HepG2 (cell line): Measurements from ENCODE around the gene ENTHD1. TPM values are rescaled to one million over a fixed set of nuclear protein-coding genes. Genes with fewer than 3 reads are reported as not detected.

Source experiments
- ATAC-seq: fragments of 200-7000 bp; cut with Tn5 transposase; 3 replicates; pipeline ENCODE4 v1.9.1; 2020; ENCODE audit warnings: mild to moderate bottlenecking, moderate library complexity
- BruUV-seq: library from RNA; stranded (reverse); fragments of 400-500 nt; replicated peaks from 2 replicates; lab custom pipeline; 2021; lab: Mats Ljungman, UMichigan
- CTCF ChIA-PET: fragments of 300-600 bp; formaldehyde crosslinking; extraction: SDS; loops from one replicate; lab custom pipeline; 2021; ENCODE audit warnings: low total read pairs, inconsistent platforms, low intra/inter-chr PET ratio; lab: Yijun Ruan, JAX
- POLR2A ChIA-PET: fragments of 350-600 bp; sonication (Branson Sonifier 250); formaldehyde crosslinking; loops from one replicate; lab custom pipeline; 2020; ENCODE audit warnings: antibody characterized with exemption, inconsistent platforms; lab: Yijun Ruan, JAX
- DNase-seq: peaks from one replicate; pipeline ENCODE4 v3.0.0-alpha.2; 2015; ENCODE audit warnings: low spot score
- FAIRE-seq: peaks from 3 replicates; lab custom pipeline; 2011; peaks lifted over from hg19 to GRCh38; lab: Jason Lieb, UNC
- H2AFZ ChIP-seq: one replicate; pipeline ENCODE4 v1.6.1; 2011; ENCODE audit warnings: low read length, inconsistent platforms
- H3K27ac ChIP-seq: fragments of 300-600 bp; 3 replicates; pipeline ENCODE4 v1.8.0; 2011; ENCODE audit warnings: mixed run types, mild to moderate bottlenecking, mixed read lengths, low read length, inconsistent platforms; ENCODE audit not compliant: insufficient read depth; ENCODE audit errors: extremely low read length
- H3K27me3 ChIP-seq, 2 experiments: fragments of 200-600 bp in 1 of 2; 2 replicates in 1 of 2; 3 replicates in 1 of 2; pipeline versions ENCODE4 v1.6.0 to v1.8.0; 2011; ENCODE audit warnings: low read length in 2 of 2, mild to moderate bottlenecking in 2 of 2, moderate library complexity in 2 of 2, inconsistent platforms in 1 of 2; ENCODE audit not compliant: insufficient read depth in 2 of 2, control insufficient read depth in 1 of 2
- H3K36me3 ChIP-seq, 2 experiments: fragments of 200-600 bp in 1 of 2; replicated peaks in 1 of 2; 2 replicates in 1 of 2; 3 replicates in 1 of 2; pipeline versions ENCODE4 v1.5.1 to v1.8.0; 2011; ENCODE audit warnings: low read length in 2 of 2, inconsistent platforms in 1 of 2; ENCODE audit not compliant: insufficient read depth in 2 of 2, control insufficient read depth in 1 of 2
- H3K4me1 ChIP-seq: 2 replicates; pipeline ENCODE4 v1.5.1; 2012; ENCODE audit warnings: low read length, inconsistent platforms; ENCODE audit not compliant: insufficient read depth
- H3K4me2 ChIP-seq: 2 replicates; pipeline ENCODE4 v1.6.0; 2011; ENCODE audit warnings: low read depth, low read length, inconsistent platforms
- H3K4me3 ChIP-seq, 3 experiments: fragments of 200-600 bp in 1 of 3; sonication (generic), shearing (Covaris generic) in 1 of 3; replicated peaks in 1 of 3; 2 replicates each; pipeline ENCODE4 v1.5.1; 2011 to 2016; ENCODE audit warnings: low read length in 3 of 3, inconsistent platforms in 2 of 3, low read depth in 2 of 3, mild to moderate bottlenecking in 2 of 3, control low read depth in 1 of 3, mixed read lengths in 1 of 3; ENCODE audit not compliant: insufficient read depth in 1 of 3
- H3K79me2 ChIP-seq: one replicate; pipeline ENCODE4 v1.6.1; 2011; ENCODE audit warnings: low read length, inconsistent platforms; ENCODE audit not compliant: insufficient read depth
- H3K9ac ChIP-seq: 2 replicates; pipeline ENCODE4 v1.6.0; 2011; ENCODE audit warnings: mild to moderate bottlenecking, low read depth, low read length, inconsistent platforms; ENCODE audit not compliant: insufficient read depth
- H3K9me3 ChIP-seq: 2 replicates; pipeline ENCODE4 v1.5.1; 2012; ENCODE audit warnings: mild to moderate bottlenecking, low read length
- H4K20me1 ChIP-seq: 2 replicates; pipeline ENCODE4 v1.6.0; 2011; ENCODE audit warnings: inconsistent platforms, mild to moderate bottlenecking, low read length, moderate library complexity; ENCODE audit not compliant: insufficient read depth
- HCFC1 ChIP-seq: fragments of 150-350 bp; IDR thresholded peaks from 2 replicates; pipeline ENCODE4 v1.6.1; 2014; ENCODE audit warnings: low read depth, low read length
- HNRNPLL ChIP-seq: fragments of 200-400 bp; formaldehyde crosslinking; IDR thresholded peaks from 2 replicates; pipeline ENCODE4 v1.6.1; 2017; ENCODE audit warnings: mild to moderate bottlenecking, low read depth, low read length; ENCODE audit not compliant: poor library complexity, severe bottlenecking
- KDM2A ChIP-seq: sonication (generic); formaldehyde crosslinking; IDR thresholded peaks from 2 replicates; pipeline ENCODE4 v1.4.0; 2020; ENCODE audit warnings: low read depth, missing genetic modification reagents, borderline replicate concordance
- MIER2 ChIP-seq: IDR thresholded peaks from 2 replicates; pipeline ENCODE4 v1.6.1; 2016; ENCODE audit warnings: missing biosample characterization, missing genetic modification reagents
- MLLT10 ChIP-seq: sonication (generic); formaldehyde crosslinking; IDR thresholded peaks from 2 replicates; pipeline ENCODE4 v1.4.0; 2020; ENCODE audit warnings: missing genetic modification reagents
- POLR2A ChIP-seq, 2 experiments: IDR thresholded peaks; 2 replicates each; pipeline ENCODE4 v1.6.1; 2011; ENCODE audit warnings: low read depth in 2 of 2, low read length in 2 of 2, mild to moderate bottlenecking in 1 of 2, moderate library complexity in 1 of 2; ENCODE audit not compliant: insufficient read depth in 1 of 2
- RFX1 ChIP-seq: fragments of 450-650 bp; IDR thresholded peaks from 2 replicates; pipeline ENCODE4 v1.6.1; 2017
- TP53 ChIP-seq: sonication (generic); formaldehyde crosslinking; conservative IDR thresholded peaks from 2 replicates; pipeline ENCODE4 v1.4.0; 2020; ENCODE audit warnings: missing genetic modification reagents
- USF2 ChIP-seq, 2 experiments: sonication (generic) in 1 of 2; formaldehyde crosslinking in 1 of 2; IDR thresholded peaks; 2 replicates each; pipeline versions ENCODE4 v1.5.1 to v1.6.1; 2011 to 2020; ENCODE audit warnings: borderline replicate concordance in 1 of 2, low read depth in 1 of 2, low read length in 1 of 2, mild to moderate bottlenecking in 1 of 2, missing genetic modification reagents in 1 of 2, moderate library complexity in 1 of 2
- ZNF3 ChIP-seq: IDR thresholded peaks from 2 replicates; pipeline ENCODE4 v1.7.0; 2017; ENCODE audit warnings: inconsistent platforms
- ZNF30 ChIP-seq: sonication (generic); formaldehyde crosslinking; IDR thresholded peaks from 2 replicates; pipeline ENCODE4 v1.5.0; 2020; ENCODE audit warnings: mild to moderate bottlenecking, missing genetic modification reagents
- ZNF800 ChIP-seq: sonication (generic); formaldehyde crosslinking; IDR thresholded peaks from 2 replicates; pipeline ENCODE4 v1.4.0; 2020; ENCODE audit warnings: missing genetic modification reagents
- ZNF891 ChIP-seq: sonication (generic); formaldehyde crosslinking; IDR thresholded peaks from 2 replicates; pipeline ENCODE4 v1.5.0; 2020; ENCODE audit warnings: mild to moderate bottlenecking, missing genetic modification reagents
- ZSCAN21 ChIP-seq: sonication (generic); formaldehyde crosslinking; IDR thresholded peaks from 2 replicates; pipeline ENCODE4 v1.8.0; 2022; ENCODE audit warnings: mild to moderate bottlenecking, missing genetic modification reagents, moderate library complexity, borderline replicate concordance
- WGBS: methylation state at CpG from one replicate; pipeline ENCODE4 v1.1.6; 2017; ENCODE audit warnings: low lambda C conversion rate; 5-methylcytosine and 5-hydroxymethylcytosine counted together
- in situ Hi-C: cut with HindIII; loops from 2 replicates; pipeline ENCODE4 v1.10.0; 2017; ENCODE audit warnings: low pct_unique_long_range_greater_than_20kb; ENCODE audit not compliant: extremely low pct_ligation_motif_present
- intact Hi-C: fragments of 100-400 bp; cut with micrococcal nuclease; formaldehyde crosslinking; loops from one replicate; pipeline ENCODE4 v1.10.0; 2022; ENCODE audit not compliant: unreplicated experiment
- polyA plus RNA-seq, 8 experiments: library from polyadenylated mRNA; depleted of rRNA in 3 of 8; stranded (reverse) in 7 of 8; unstranded in 1 of 8; fragments of >200 nt; fragmentation: Illumina TruSeq in 4 of 8; extraction: Trizol in 4 of 8; gene quantifications; 2 replicates each; pipeline versions ENCODE4 v1.2.1 to v1.2.3, GENCODE V29; 2011 to 2016; ENCODE audit warnings: low read depth in 4 of 8, missing spikeins in 1 of 8, mixed read lengths in 1 of 8; ENCODE audit not compliant: insufficient read depth in 1 of 8
- total RNA-seq, 5 experiments: library from RNA; depleted of rRNA; stranded (reverse); fragments of >200 nt; fragmentation: Illumina TruSeq; extraction: Trizol; gene quantifications; 2 replicates each; pipeline ENCODE4 v1.2.3, GENCODE V29; 2016; ENCODE audit warnings: low read depth in 1 of 5

Gene ENTHD1
- total and polyA plus RNA-seq, 2 of the 13 experiments (the other 11 are each of a cell fraction or from before 2014, with no cell fraction given), result not detected

GRCh38 chr22:39718206-39718605 lies 175.4 kb downstream of the ENTHD1 start:
- Histone ChIP-seq H3K27ac (no peak overlapping the region), H3K79me2 (no peaks in the 10 kb centered on the region), H3K9ac (no peak overlapping the region), H3K9me3 (no peaks in the 10 kb centered on the region), H3K4me1 (peaks cover 8% of the 10 kb centered on the region; the same call in 1 of the 2 replicates), H3K4me2 (no peak overlapping the region), H3K27me3 (peaks cover under 1 to 39% of the 10 kb centered on the region in 2 experiments; a peak in 4 of 5 replicates), H3K36me3 (no peaks in the 10 kb centered on the region), H3K4me3 (no peak overlapping the region), H2AFZ (no peak overlapping the region), H4K20me1 (no peaks in the 10 kb centered on the region)
- DNase-seq (no peak), ATAC-seq (no peak), FAIRE-seq (no peak)
- POLR2A ChIA-PET, result no interaction called here
- CTCF ChIA-PET, result no interaction called here
- WGBS, result 56% methylated on average over 6 of the region's 7 CpGs
- no TSS peak for BruUV-seq
- TF ChIP-seq TP53 (no peak), ZNF30 (CRISPR knock-in tag) (no peak), POLR2A (IDR thresholded peaks at IDR 0.05; ENCODE audit: insufficient read depth in 1 of 2, low read depth in 2 of 2, low read length in 2 of 2) (no peak), HCFC1 (no peak), ZSCAN21 (CRISPR knock-in tag) (no peak), RFX1 (no peak)
- intact Hi-C loops (no loop called here), in situ Hi-C loops (loop anchor here (10.0 kb wide), 1 partner anchor 57 kb away; no protein-coding TSS in a partner anchor)

DNA sequence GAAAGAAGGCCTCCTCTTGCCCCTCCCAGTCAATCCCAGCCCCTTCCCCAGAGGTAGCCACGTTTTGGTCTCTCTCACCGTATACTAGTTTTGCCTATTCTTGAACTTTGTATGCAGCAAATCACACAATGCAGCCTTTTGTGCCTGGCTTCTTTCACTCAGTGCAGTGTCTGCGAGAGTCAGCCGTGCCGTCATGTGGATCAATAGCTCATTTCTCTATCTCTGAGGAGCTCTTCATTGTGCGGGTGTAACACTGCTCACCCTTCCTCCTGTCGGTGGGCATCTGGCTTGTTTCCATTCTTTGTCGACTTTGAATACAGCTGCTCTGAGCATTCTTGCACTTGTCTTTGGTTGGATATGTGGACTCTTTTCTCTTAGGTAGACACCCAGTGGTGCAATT lies 176.5 kb downstream of the ENTHD1 start:
- Histone ChIP-seq H3K9ac (no peak overlapping the region), H3K9me3 (no peaks in the 10 kb centered on the region), H2AFZ (no peak overlapping the region), H3K4me2 (no peak overlapping the region), H3K4me3 (no peak overlapping the region), H3K4me1 (peaks cover 8% of the 10 kb centered on the region; the same call in 1 of the 2 replicates), H3K27ac (no peak overlapping the region), H3K79me2 (no peaks in the 10 kb centered on the region), H3K27me3 (peaks cover 2 to 50% of the 10 kb centered on the region in 2 experiments; a peak in 4 of 5 replicates), H3K36me3 (no peaks in the 10 kb centered on the region), H4K20me1 (no peaks in the 10 kb centered on the region)
- intact Hi-C loops, result no loop called here
- no peak for DNase-seq
- in situ Hi-C loops, result loop anchor here (10.0 kb wide), 1 partner anchor 58 kb away; no protein-coding TSS in a partner anchor
- ChIA-PET POLR2A (no interaction called here), CTCF (no interaction called here)
- no TSS peak for BruUV-seq
- FAIRE-seq, result no peak
- WGBS, result 7% methylated on average over 8 of the region's 8 CpGs
- ATAC-seq, result peak; percentile 68
- TF ChIP-seq ZNF3 (CRISPR knock-in tag), result no peak
- TF ChIP-seq USF2 (IDR thresholded peaks at IDR 0.05; ENCODE audit: low read depth, low read length), result no peak
- TF ChIP-seq USF2 (CRISPR knock-in tag; IDR thresholded peaks at IDR 0.05; ENCODE audit: borderline replicate concordance), result no peak
- no peak for TF ChIP-seq ZNF891 (CRISPR knock-in tag)
- no peak for TF ChIP-seq KDM2A (CRISPR knock-in tag)
- no peak for TF ChIP-seq ZNF800 (CRISPR knock-in tag)
- no peak for TF ChIP-seq MLLT10 (CRISPR knock-in tag)
- no peak for TF ChIP-seq MIER2 (CRISPR knock-in tag)
- no peak for TF ChIP-seq HNRNPLL
